Tibial artery (tissue), 4 donors: ENCODE measurements around the gene MTHFSD.

Experiments
- DNase-seq, 2 donors: peaks; one replicate each; pipeline ENCODE4 v3.0.0-alpha.2; 2019
- H3K27ac ChIP-seq, 2 donors: fragments of 200-600 bp; sonication (generic) in 1 of 2; 1 replicate in 1 of 2; 2 replicates in 1 of 2; pipeline ENCODE4 v1.5.1; 2018 to 2019; ENCODE audit warnings: mild to moderate bottlenecking in 1 of 2
- H3K27me3 ChIP-seq, 2 donors: fragments of 200-600 bp; sonication (generic) in 1 of 2; one replicate each; pipeline versions ENCODE4 v1.5.1 to v1.6.0; 2016 to 2019
- H3K36me3 ChIP-seq, 3 donors: fragments of 200-600 bp; sonication (generic) in 2 of 3; one replicate each; pipeline ENCODE4 v1.5.1; 2016 to 2019; ENCODE audit warnings: mild to moderate bottlenecking in 2 of 3
- H3K4me1 ChIP-seq, 4 donors: fragments of 200-600 bp; sonication (generic) in 2 of 4; 1 replicate in 3 of 4; 2 replicates in 1 of 4; pipeline ENCODE4 v1.5.1; 2016 to 2019
- H3K4me3 ChIP-seq, 2 donors: fragments of 200-600 bp; sonication (generic) in 1 of 2; 1 replicate in 1 of 2; 2 replicates in 1 of 2; pipeline ENCODE4 v1.5.1; 2018 to 2019; ENCODE audit warnings: mild to moderate bottlenecking in 2 of 2
- H3K9me3 ChIP-seq, 3 donors: fragments of 200-600 bp; sonication (generic) in 1 of 3; one replicate each; pipeline ENCODE4 v1.5.1; 2016 to 2019
- intact Hi-C: fragments of 100-400 bp; cut with DNase I; formaldehyde crosslinking; loops from one replicate; pipeline ENCODE4 v1.15.0; 2023; ENCODE audit warnings: low total_unique reads
- TF ChIP-seq, protein P1 (sequence below), 2 experiments: fragments of 200-600 bp in 1 of 2; fragments of 450-650 bp in 1 of 2; IDR thresholded peaks; one replicate each; pipeline ENCODE4 v1.5.1; 2017 to 2019; ENCODE audit warnings: antibody characterized with exemption in 2 of 2, mild to moderate bottlenecking in 1 of 2, moderate library complexity in 1 of 2

The MTHFSD gene

DNA sequence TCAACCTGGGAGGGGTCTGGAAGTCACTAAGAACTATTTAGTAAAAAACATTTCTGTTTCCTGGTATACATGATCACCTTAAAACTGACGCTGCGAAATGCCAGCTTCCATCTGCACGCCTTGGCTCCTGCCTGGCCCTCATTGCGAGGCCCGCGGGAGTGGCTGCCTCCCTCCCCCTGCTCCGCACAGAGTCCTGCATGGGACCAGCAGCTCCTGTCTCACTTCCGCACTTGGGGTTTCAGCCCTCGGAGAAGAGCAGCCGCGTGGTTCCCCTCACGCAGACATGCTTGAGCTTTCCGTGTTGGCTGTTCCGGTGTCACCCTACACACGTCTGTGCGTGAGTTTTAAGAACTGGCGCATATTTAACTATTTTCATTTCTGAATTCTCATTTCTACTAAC is 18.4 kb downstream of the MTHFSD start:
- H3K4me1 ChIP-seq: no peaks in the 10 kb centered on the region
- TF ChIP-seq, protein P1, sequence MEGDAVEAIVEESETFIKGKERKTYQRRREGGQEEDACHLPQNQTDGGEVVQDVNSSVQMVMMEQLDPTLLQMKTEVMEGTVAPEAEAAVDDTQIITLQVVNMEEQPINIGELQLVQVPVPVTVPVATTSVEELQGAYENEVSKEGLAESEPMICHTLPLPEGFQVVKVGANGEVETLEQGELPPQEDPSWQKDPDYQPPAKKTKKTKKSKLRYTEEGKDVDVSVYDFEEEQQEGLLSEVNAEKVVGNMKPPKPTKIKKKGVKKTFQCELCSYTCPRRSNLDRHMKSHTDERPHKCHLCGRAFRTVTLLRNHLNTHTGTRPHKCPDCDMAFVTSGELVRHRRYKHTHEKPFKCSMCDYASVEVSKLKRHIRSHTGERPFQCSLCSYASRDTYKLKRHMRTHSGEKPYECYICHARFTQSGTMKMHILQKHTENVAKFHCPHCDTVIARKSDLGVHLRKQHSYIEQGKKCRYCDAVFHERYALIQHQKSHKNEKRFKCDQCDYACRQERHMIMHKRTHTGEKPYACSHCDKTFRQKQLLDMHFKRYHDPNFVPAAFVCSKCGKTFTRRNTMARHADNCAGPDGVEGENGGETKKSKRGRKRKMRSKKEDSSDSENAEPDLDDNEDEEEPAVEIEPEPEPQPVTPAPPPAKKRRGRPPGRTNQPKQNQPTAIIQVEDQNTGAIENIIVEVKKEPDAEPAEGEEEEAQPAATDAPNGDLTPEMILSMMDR (IDR thresholded peaks at IDR 0.05): no peak
- intact Hi-C loops: no loop called here
- no peak overlapping the region for H3K27ac ChIP-seq
- no peak for DNase-seq
- H3K4me3 ChIP-seq: no peak overlapping the region
- H3K27me3 ChIP-seq: no peaks in the 10 kb centered on the region
- peaks cover 66 to 91% (median 88%) of the 10 kb centered on the region in 3 donors for H3K36me3 ChIP-seq
- H3K9me3 ChIP-seq: no peaks in the 10 kb centered on the region

DNA sequence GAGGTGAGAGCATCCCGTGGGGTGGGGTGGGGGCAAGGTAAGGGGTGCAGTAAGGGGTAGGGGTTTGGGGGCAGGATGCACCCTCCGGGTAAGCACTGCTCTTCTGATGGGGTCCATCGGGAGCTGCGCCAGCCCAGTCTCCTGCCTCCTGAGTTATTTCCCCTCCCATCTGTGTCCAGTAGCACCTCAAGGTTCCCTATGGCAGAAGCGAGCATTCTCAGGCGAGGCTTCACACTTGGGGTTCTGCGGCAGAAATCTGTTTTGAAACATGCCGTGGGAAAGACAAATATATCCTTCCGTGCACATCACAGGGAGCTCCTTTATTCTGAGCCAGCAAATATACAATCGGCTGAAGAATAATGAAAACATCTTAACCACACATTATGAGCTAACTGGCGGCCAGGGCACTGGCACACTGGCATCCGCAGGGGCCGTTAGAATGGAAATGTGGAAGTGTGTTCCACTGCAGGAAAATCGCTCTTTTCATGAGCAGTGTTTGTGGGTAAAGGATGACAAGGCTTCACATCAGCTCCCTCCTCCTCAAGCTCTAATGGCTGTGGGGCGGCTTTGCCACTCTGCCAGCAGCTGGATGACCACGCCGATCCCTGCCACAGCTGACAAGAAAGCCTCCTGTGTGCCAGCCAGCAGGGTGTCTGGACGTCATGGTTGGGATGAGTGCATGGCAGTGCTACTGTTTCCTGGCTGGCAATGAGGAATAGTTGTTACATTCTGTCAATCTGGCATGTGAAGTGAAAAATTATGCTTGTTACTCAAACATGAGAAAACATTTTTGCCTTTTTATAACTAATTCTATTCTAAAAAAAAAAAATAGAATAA is 20.0 kb downstream of the MTHFSD start:
- DNase-seq: no peak
- peaks cover 64 to 84% (median 83%) of the 10 kb centered on the region in 3 donors for H3K36me3 ChIP-seq
- H3K4me1 ChIP-seq: no peaks in the 10 kb centered on the region
- H3K27ac ChIP-seq: no peak overlapping the region
- H3K9me3 ChIP-seq: no peaks in the 10 kb centered on the region
- H3K4me3 ChIP-seq: no peak overlapping the region
- TF ChIP-seq, protein P1 (IDR thresholded peaks at IDR 0.05): no peak
- H3K27me3 ChIP-seq: no peaks in the 10 kb centered on the region
- intact Hi-C loops: no loop called here

DNA sequence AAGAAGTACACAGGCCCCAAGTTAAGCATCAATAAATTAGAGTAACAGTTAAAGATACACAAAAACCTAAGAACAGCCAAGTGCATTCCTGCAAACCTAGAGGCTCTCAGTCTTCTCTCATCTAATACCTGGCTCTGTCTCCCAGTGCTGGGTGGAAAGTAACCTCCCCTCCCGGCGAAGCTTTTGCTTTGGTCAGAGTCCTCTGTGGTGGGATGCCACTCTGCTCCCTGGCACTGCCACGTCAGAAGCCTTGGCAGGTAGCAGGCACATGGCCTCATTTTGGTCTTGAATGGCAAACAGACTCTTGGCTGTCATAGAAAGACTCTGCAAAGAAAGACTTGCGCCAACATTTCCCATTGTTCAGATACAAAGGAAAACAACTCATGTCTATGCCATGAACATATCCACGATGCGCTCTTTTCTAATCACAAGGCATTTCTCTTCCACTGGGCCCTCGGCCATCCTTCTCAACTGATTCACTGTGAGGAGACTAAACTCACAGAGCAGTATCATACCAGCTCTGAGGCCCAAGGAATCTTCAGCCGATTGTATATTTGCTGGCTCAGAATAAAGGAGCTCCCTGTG is 21.2 kb downstream of the MTHFSD start:
- intact Hi-C loops: no loop called here
- TF ChIP-seq, protein P1 (IDR thresholded peaks at IDR 0.05): no peak
- H3K36me3 ChIP-seq: peaks cover 53 to 72% (median 71%) of the 10 kb centered on the region in 3 donors

DNA sequence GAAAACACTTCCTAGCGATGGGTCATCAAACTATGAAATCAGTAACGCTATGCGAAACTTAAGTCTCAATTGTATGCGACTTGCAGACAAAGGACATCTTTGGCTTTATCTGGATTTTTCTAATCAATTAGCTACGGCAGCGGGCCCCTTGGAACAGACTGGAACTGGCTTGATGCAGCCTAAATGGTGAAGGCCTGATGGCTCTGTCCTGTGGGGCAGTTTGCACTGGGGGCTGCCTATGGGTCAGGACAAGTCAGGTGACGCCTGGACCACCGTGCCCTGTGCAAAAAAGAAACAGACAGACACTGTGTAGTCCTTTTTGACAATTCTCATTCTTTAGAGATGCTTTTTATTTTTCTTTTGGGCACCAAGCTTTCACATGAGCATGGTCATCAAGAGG is 22.0 kb downstream of the MTHFSD start:
- no peaks in the 10 kb centered on the region for H3K27me3 ChIP-seq
- intact Hi-C loops: no loop called here
- H3K27ac ChIP-seq: no peak overlapping the region
- no peak for DNase-seq
- H3K9me3 ChIP-seq: no peaks in the 10 kb centered on the region
- TF ChIP-seq, protein P1 (IDR thresholded peaks at IDR 0.05): no peak
- H3K36me3 ChIP-seq: peaks cover 45 to 65% (median 63%) of the 10 kb centered on the region in 3 donors
- H3K4me3 ChIP-seq: no peak overlapping the region
- H3K4me1 ChIP-seq: no peaks in the 10 kb centered on the region

More for the DNA sequence above, 21.2 kb downstream of the MTHFSD start:
- Histone ChIP-seq H3K4me3 (no peak overlapping the region), H3K9me3 (no peaks in the 10 kb centered on the region), H3K27me3 (no peaks in the 10 kb centered on the region), H3K27ac (no peak overlapping the region), H3K4me1 (no peaks in the 10 kb centered on the region)
- DNase-seq: no peak

DNA sequence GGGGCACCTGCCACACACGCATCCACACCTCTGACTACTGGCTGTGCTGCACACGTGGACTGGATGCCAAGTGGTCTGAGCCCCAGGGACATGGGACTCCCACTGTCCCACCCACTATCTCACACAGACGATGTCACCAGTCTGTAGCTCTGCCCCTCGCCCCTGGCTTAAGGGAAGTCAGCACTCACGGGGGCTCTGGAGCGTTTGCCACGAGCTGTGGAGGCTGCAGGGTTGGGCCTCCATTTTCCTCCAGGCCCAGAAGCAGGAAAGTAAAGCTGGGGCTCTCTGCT is 22.6 kb downstream of the MTHFSD start:
- H3K4me1 ChIP-seq: no peaks in the 10 kb centered on the region
- H3K27me3 ChIP-seq: no peaks in the 10 kb centered on the region
- H3K9me3 ChIP-seq: no peaks in the 10 kb centered on the region
- peaks cover 39 to 58% (median 57%) of the 10 kb centered on the region in 3 donors for H3K36me3 ChIP-seq
- DNase-seq: no peak
- no peak overlapping the region for H3K27ac ChIP-seq
- TF ChIP-seq, protein P1 (IDR thresholded peaks at IDR 0.05): no peak
- H3K4me3 ChIP-seq: no peak overlapping the region
- intact Hi-C loops: no loop called here
